NCI-H748 (cell line): ENCODE data around the gene ELP5.

Source experiments
- DNase-seq: peaks from one replicate; lab custom pipeline; 2025; ENCODE audit not compliant: unreplicated experiment; lab: John Stamatoyannopoulos, UW

The ELP5 gene

DNA sequence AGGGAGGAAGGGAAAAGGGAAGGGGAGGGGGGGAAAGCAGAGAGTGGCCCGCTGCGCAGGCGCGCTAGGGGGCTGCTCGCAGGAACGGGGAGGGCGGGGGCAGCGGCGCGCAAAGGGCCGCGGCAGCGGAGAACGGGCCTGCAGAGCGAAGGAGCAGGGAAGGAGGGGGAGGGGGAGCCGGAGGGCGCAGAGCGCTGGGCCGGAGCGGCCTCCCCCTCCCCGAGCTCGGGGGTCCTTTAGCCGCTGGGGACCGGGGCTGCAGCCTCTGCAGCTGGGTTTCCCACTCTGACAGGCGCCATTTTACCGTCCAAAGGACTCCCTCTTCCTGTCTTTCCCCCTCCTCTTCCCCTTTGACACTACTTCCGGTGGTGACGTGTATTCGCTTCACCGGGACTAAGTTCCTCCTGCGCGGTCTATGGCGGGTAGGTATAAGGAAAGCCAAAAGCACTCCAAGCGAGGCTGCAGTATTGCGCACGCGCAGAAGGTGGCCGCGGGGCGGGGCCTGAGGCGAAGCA is 297 bp upstream of the ELP5 start, which contains the start of gene CTDNEP1:
TSS of gene CTDNEP1 (minus strand) at position 74 of the 515 bp plus-strand sequence. CDS start 438 bp downstream, outside the sequence.
- DNase-seq, result peak; percentile 100

- DNase-seq, result no peak
These were observed 1.1 kb downstream of the ELP5 start for GRCh38 chr17:7253082-7253481.

DNA sequence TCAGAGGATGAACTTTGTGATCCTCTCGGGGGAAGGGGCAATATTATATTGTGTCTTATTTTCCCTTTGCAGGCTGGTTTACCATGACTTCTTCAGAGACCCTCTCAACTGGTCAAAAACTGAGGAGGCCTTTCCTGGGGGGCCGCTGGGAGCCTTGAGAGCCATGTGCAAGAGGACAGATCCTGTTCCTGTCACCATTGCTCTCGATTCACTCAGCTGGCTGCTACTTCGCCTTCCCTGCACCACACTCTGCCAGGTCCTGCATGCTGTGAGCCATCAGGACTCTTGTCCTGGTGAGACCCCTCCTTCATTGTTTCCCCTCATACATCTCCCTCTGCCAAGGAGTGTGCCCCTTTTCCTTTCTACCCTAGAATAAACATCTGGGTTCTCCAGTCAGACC is 2.5 kb downstream of the ELP5 start:
- DNase-seq, result no peak

DNA sequence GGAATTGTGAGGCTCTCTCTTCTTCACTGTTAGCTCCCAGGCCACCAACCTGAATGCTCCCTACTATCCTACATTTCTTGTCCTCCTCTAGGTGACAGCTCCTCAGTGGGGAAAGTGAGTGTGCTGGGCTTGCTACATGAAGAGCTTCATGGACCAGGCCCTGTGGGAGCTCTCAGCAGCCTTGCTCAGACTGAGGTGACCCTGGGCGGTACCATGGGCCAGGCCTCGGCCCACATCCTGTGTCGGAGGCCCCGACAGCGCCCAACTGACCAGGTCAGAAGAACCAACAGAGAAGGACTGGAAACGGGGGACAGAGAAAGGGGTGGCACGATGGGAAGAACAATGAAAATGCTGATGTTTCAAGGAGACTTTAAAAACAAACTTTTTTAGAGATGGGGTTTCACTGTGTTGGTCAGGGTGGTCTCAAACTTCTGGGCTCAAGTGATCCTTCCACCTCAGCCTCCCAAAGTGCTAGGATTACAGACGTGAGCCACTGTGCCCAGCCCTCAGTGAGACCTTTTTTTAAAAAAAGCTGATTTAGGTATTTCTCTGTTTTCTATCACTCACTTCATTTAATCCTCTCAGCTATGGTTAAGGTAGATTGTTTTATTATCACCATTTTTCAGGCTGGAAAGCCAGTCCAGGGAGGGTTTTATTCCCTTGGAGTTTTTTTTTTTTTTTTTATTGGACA is 4.9 kb downstream of the ELP5 start:
- DNase-seq, result no peak

DNA sequence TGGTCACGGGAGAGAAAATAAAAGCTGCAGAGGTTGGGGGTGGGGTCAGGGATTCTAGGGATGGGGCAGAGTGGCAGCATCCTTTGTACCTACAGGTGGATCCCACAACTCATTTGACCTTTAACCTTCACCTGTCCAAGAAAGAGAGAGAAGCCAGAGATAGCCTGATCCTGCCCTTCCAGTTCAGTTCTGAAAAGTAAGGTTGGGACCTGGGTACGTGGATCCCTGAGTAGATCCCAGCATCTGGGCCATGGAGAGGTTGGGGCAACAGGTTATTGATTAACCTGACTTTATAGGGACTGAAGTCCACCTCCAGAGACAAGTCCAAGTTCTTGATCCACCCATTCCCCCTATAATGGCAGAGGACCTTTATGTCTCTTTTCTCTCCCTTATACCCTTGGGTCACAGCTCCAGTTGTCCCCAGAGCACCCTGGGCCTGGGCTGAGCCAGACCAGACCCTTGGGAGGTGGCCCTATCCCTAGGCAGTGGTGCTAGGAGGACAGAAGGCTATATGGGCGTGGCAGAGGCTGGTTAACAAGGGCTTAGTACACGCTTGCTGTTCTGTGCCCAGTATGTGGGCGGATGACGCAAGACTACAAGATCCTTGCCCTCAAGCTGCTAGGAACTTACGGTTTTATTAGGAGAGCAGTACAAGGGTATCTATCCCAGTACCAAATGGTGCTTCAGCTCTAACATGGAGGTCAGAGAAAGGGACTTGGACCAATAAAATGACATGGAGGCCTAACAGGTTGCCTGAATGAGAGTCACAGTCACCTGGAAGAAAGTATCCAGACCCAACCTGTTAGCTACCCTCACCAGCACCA is 6.9 kb downstream of the ELP5 start:
- DNase-seq, result no peak

GRCh38 chr17:7259555-7259889 is 7.5 kb downstream of the ELP5 start:
- DNase-seq, result no peak

- DNase-seq, result no peak
These were observed 8.1 kb downstream of the ELP5 start for GRCh38 chr17:7260151-7260550.

DNA sequence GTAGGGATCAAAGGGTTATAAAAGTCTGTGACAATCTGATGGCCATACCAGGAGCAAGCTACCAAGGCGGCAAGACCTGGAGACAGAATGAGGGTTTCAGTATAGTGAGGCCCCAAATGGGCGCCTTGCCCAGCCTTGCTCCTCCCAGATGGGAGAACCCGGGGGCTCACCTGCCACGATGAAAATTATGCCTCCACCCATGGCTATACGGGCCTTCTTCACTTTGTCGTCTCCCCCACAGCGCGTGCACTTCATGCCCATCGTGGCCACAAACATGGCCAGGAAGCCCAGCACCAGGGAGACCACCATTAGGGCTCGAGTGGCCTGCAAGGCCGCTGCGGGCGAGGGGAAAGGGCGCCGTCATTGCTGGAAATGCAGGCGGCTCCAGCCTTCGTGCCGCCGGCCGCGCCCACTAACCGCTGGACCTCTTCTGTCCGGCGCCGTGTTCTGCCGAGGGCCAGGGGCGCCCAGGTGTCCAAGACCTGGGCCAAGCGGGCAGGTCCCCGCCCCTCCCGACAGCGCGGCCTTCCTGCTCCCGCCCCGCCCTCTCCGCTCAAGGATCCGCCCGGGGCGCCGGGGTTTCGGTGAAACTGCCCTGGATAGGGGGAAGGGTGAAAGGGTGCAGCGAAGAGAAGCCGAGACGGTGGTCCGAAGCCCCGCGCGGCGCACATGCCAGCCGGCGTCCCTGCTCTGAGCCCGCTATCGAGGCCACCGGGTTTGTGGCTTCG is 8.8 kb downstream of the ELP5 start:
- DNase-seq, result peak; percentile 79

DNA sequence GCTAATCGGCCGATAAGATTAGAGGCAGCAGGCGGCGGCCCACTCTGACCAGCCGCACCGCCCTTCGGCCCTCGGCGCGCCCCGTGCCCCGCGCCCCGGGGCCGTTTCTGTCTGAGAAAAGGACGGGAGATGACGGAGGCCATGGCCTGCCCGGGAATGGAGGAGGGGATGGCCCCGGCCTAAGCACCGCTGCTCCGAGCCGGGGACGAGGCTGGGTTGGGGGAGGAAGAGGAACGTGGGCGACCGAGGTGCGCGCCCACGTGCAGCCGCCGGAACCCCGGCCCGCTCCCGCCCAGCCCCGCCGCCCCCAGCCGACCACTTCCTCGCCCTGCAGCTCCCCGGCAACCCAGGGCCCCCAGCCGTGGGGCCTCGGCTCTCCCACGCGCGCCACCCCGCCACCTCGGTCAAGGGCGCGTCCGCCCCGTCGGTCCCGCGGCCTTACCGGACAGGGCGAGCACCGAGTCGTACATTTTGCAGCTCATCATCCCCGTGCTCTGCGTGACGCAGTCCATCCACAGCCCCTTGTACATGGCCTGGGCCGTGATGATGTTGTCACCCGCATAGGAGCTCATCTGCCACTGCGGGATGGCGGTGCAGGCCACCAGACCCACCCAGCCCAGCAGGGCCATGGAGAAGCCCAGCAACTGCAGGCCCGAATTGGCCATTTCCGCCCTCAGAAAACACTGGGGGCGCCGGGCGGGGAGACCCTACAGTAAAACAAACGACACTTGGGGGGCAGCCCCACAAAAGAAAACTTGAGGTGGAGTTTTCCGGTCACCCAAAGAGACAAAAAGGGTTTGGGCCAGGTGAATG is 9.6 kb downstream of the ELP5 start:
- peak; percentile 58 for DNase-seq

- DNase-seq, result peak; percentile 97
These were observed 10.3 kb downstream of the ELP5 start, which contains the start of gene CLDN7 for GRCh38 chr17:7262192-7262934. Gene CLDN7 (minus strand): TSS chr17:7262478. CDS start chr17:7262043, 435 bp downstream.

GRCh38 chr17:7262935-7263800 is 11.2 kb downstream of the ELP5 start:
- DNase-seq, result peak; percentile 77

DNA sequence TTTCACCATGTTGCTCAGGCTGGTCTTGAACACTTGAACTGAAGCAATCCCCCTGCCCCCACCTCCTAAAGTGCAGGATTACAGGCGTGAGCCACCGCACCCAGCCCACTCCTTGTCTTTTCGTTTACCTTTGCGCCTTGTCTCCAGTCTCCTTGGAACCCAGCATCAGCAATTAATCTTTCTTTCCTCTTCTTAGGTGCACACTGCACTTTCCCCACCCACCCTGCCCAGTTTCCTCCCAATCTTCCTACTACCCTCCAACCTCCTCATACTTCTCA is 11.7 kb downstream of the ELP5 start:
- no peak for DNase-seq

DNA sequence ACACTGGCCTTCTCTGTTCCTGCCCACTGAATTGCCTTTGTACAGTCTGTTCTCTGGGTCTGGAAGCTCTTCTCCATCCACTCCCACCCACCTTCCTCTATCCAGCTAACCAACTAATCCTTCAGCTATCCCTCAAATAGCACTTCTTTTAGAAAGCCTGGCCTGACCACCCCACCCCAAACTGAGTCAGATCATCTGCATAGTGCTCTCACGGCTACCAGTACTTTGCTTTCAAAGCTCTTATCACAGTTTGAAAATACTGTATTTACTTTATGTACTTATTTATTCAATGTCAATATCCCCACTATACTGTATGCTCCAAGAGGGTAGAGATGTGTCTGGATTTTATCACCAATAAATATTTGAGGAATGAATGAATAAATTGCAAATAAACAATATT is 14.8 kb downstream of the ELP5 start:
- no peak for DNase-seq

DNA sequence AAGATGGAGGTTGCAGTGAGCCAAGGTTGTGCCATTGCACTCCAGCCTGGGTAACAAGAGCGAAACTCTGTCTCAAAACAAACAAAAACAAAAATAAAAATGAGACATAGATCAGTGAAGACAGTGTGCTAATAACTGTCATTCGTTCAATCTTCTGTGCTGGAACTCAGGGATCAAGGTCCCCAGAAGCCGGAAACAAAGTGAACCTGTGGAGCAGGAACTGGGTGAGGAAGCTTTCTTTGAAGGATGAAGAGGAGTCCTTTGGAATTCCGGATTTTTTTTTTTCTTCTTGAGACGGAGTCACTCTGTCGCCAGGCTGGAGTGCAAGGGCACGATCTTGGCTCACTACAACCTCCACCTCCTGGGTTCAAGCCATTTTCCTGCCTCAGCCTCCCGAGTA is 27.4 kb downstream of the ELP5 start:
- no peak for DNase-seq

- DNase-seq, result peak; percentile 91
These were observed 28.6 kb downstream of the ELP5 start for GRCh38 chr17:7280519-7281073.

GRCh38 chr17:7281074-7281952 is 29.3 kb downstream of the ELP5 start, which contains the start of gene SLC2A4:
Gene SLC2A4 (plus strand): TSS chr17:7281718. CDS start chr17:7281935, 217 bp downstream.
- peak; percentile 98 for DNase-seq

DNA sequence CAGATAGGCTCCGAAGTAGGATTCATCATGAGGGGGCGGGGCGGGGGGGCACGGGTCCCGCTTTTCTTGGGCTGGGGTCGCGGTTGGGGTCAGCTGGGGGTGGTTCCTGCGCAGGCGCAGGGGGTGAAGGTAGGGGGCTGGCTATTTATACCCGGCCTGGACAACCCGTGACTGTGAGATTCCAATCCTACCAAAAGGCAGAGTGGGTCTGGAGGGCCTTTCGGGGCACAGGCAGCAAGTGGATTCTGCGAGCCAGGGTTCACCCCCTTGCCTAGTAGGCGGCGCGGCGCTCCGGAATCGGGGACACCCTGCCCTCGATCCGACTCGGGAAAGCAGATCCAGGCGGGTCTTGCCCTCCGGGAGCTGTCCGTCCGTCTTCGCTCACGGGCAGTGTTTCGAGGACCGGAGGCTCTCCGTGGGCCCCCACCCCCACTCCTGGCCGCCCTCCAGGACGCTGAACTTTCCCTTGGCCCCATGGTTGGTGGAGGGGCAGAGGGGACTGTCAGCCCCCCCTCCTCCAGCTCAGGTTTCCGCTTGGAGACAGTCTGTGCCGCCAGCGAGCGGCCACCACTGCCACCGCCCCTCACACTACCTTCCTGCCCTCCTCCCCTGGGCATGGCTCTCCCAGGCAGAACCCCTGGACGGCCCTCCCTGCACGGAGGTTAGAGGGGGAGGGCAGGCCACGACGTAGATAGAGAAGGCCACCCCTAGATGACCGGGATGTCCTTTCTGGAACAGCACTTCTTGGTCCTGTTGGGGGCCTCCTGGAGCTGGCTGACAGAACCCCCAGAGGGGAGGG is 30.1 kb downstream of the ELP5 start:
- peak; percentile 60 for DNase-seq
